IPS-NIHi7 (cell line): ENCODE measurements around the gene ARHGDIB.

ENCODE experiments used
- DNase-seq: peaks from one replicate; pipeline ENCODE4 v3.0.0; 2012; ENCODE audit warnings: mixed read lengths; ENCODE audit errors: extremely low spot score

ARHGDIB gene

DNA sequence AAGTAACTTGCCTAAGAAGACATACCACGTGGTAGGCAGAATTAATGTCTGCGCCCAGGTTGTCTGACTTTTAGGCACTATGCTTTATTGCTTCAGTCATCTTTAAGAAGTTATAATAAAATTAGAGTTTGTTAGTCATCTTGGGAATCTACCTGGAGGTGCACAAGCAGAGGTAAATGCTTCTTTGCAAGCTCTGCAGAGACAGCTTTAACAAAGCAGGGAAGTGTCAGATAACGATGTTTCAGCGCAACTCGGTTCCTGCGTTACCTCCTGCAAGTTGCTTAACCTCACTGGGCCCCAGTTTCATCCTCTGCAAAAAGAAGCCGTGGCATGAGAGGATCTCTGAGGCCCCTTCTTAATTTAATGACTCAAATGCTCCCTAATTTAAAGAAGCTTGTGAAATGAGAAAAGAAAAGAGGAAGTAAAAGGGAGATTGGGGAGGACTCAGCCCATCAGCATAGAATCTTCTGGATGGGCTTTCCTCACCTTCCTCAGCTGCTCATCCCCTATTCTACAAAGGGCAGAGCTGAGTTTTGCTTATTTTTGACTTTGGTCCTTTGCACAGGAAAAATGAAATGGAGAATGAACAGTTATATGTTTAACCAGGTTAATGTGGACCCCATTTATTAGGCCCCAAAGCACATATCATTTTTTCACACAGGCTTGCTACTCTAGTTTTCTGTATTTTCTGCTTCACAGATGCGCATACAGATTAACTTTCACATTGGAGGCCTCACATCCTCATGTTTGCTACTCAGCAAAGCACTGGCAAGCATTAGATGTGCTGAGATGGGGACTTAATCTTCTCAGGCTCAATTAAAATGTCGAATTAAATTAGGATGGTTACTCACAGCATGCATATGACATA is 5.1 kb downstream of the ARHGDIB start:
- no peak for DNase-seq

DNA sequence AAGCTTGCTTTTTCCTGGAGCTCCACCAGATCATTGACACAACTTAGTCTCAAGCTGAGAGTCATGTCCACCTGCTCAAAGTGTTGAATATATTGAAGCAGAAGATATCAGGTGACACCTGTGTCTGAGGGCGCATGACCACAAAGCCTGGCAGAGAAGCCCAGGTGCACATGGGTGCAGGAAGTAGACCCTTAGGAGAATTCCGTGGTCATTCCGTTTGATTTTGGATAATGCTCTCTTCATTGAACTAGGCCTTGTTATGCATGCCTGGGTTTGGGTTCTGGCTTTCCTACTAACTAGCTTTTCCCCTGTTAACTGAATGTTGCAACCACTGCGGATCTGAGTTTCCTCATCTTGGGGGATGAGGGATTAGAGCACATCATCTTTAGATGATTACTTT is 7.1 kb downstream of the ARHGDIB start:
- DNase-seq = no peak

DNA sequence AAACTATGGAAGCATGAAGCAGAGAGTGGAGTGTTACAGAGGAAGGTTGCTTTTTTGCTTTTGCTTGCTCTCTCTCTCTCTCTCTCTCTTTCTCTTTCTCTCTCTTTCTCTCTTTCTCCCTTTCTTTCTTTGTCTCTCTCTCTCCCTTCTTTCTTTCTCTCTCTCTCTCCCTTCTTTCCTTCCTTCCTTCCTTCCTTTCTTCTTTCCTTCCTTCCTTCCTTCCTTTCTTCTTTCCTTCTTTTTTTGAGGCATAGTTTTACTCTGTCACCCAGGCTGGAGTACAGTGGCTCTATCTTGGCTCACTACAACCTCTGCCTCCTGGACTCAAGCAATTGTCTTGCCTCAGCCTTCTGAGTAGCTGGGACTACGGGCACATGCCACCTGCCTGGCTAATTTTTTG is 7.6 kb downstream of the ARHGDIB start:
- DNase-seq = no peak

DNA sequence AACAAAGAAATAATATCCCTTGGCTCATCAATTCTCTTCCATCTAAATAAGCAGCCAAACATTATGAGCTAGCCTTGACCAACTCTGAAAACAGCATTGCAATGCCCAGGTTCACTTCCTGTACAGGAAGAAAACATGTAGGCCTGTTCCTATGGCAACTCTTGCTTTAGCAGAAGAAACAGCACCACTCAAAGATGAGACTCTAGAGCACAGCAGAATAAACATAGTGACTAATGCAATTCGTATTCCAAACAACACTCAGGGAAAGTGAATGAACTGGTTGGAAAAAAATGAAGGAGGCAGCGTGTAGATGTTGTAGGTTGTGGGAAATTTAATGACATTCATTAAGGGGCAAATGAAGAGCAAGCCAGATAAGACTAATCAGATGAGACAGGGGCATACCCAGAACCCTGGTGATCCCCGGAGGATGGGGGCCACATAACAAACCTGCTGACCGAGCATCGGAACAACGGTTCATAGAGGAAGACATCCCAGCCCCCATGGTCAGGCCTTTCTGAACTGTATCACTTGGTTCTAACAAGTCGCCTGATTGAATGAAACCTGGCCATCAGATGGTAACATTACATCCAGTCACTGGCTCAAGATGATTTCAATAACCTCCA is 9.0 kb downstream of the ARHGDIB start:
- no peak for DNase-seq

DNA sequence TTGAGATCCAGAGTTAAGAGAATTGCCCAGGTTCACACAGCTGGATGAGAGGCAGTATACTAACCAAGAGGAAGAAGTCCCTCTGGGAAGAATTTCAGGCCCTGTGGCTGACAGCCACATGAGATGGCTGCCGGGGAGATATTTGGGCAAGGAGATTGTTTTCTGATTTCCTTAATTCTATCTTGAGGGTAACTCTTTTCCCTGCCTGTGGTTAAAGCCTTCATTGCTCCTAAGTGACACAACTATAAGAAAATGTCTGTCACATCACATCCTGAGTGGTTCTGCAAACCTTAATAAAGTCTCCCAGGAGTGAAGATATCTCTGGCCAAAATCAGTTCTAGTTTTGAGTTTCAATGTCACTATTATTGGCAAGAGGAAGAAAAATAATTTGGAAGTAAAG is 9.6 kb downstream of the ARHGDIB start:
- DNase-seq = no peak

DNA sequence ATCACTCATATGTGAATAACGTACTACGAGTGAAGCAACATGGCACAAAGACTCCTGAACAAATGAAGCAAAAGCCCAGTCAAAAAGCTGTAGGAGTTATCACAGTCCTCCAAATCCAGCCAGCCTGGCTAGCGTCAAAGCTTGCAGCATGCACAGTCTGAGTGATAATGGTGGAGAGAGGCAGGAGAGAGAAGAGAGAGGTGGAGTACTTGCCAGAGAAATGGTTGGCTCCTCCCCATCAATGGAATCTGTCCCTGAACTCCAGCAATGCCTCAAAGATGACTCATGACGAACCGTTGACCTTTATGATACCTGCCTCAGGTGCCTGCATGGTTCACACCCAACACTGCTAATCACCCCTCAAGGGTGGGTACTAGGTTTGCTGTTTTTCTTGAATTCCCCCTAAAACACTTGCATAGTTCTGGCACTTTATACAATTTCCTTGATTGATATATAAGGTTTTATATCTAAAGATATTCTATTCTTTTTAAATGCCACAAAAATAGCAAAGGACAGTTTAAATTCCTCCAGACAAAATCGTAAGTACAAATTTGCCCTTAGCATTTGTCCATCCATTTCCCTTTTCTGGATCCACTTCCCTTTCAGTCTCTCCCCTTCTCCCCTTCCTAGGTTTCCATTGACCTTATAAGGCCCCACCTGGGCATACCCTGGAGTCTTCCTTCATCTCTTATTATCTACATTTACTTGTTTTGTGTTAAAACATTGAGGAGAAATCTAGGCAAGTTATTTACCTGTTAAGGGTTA is 10.2 kb downstream of the ARHGDIB start:
- peak; percentile 52 for DNase-seq

DNA sequence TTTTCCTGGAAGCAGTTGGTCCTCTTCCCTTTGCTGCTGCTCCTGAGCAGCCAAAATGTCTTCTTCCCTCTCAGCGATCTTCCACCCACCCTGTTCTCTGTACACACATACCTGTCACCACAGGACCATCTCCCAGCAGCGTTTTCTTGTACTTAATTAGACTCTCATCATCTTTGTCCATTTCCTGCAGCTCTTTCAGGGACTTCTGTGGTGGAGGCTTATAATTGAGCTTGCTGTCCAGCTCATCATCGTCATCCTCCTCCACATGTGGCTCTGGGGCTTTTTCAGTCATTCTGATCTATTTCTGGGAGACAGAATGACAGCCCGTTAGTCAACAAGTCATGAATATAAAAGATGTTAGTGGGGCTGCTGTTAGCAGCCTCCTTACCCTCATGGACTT is 11.0 kb downstream of the ARHGDIB start:
- no peak for DNase-seq

DNA sequence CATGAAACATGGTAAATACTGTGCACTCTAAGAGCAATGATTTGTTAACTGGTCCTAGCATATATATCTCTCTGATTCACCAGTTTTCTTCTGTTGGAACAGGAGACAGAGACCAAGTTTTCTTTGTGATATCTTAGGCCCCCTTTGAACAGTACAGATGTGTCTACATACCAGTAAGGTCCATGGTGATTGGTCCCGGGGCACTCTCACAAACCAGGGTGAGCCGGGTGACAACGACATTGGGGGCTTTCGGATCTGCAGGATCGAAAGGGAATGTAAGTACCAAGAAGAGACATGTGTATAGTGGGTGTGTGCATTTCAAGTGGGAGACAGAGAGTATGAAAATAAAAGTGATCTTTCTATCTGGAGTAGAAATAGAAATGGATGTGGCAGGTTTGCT is 11.8 kb downstream of the ARHGDIB start:
- DNase-seq = no peak

DNA sequence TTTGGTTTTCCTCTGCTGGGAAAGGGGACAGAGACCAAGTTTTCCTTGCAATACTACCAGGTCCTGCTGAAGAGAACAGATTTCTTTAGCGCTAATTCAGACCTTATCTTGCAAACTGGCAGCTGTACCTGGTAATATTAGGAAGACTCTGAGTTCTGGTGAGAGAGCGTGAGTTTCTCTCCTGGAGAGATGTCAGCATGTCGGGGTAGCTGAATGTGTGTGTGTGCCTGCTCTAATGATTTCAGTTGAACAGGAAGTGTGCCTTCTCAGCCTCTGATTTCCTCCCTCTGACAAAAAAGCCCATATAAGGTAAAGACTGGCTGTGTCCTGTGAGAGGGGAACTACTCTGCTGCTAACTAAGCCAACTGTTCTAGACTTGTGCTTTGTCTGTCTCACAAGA is 12.7 kb downstream of the ARHGDIB start:
- DNase-seq = peak; percentile 46

DNA sequence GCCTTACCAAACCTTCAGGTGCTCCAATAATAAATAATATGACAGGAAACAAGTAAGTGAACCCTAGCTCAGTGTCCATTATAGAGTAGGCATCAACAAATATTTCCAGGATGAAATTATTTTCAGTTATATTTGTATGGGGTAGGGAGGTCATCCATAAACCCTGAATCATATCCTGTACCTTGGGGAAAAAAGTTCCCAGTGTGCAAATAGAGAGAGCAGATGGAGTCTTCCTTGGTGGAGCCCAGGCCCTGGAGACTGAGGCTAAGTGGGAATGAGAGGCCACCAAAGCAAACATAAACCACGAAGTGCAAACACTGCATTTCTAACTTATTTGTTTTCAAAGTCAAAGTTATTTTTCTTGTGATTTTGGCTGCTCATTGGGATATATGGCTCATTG is 14.5 kb downstream of the ARHGDIB start:
- no peak for DNase-seq

DNA sequence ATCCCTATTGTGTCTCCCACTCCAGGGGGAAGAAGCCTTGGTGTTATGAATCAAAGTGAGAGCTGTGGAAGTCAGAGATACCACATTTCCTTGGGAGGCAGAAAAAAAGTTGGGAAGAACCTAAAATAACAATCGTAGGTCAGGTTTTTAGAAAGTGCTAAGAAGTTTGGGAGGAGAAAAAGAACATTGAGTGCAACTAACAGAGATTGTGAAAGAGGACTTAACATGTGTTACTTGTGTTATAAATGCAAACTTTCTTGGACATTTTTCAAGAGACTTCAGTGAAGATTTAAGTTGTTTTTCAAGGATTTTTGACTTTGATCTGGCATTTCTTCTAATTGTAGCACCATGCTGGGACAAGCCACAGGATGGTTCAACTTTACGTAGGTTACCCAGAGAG is 15.2 kb downstream of the ARHGDIB start:
- DNase-seq = no peak

DNA sequence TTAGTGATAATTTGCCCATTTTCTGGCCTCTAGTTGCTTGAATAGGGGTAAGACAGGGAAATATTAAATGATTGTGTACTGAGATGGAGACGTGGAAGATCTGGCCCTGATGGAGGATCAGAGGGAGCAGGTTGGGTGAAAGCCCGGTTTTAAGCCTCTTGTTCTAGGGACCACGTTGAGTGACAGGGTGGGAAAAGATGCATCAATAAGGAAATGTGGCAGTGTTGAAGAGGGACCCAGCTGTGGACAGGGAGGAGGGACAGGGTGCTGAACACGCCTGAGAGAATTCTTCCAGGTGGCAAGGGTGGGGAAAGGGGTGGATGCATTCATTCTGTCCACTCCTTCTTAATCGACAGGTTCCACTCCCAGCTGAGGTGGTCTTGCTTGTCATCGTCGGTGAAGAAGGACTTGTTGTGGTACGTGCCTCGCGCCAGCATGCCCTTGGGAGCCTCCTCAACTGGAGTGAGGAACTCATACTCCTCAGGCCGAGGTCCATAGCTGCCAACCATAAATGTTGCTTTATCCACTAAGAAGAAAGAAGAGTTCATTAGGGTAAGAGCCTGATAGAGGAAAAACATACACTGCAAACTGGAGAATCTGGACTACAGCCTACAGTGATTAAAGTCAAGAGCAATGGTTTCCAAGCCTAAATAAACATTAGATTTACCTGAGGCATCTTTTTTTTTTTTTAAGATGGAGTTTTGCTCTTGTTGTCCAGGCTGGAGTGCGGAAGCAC is 19.0 kb downstream of the ARHGDIB start:
- no peak for DNase-seq

DNA sequence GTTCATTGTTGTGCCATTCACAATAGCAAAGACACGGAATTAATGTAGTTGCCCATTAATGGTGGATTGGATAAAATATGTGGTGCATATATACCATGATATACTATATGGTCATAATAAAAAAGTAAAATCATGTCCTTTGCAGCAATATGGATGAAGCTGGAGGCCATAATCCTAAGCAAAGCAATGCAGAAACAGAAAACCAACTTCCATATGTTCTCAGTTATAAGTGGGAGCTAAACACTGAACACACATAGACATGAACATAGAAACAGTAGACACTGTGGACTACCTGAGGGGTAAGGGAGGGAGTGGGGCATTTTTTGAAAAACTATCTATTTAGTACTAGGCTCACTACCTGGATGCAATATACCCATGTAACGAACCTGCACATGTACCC is 20.0 kb downstream of the ARHGDIB start:
- no peak for DNase-seq

DNA sequence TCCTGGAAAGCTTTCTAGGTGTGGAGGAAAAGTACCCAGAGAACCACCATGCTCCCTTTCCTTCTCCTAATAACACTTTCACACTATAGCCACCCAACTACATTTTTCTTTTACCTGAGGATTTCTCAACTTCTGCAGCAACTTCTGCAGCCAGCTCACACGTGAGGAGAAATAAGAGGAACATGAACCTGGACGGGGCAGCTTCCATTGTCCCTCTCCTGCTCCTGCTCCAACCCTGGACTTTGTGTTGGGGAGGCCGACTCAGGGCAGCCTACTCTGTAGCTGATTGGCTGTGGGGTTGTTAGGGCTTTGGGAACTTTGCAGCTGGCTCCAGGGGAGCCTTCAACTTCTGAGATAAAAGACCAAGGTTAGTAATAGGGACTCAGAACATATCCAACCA is 23.1 kb downstream of the ARHGDIB start, which contains the start of gene ERP27:
ERP27 (minus strand) TSS at position 237 of the 400 bp plus-strand sequence; CDS start at position 208, 29 bp downstream.
- DNase-seq = no peak

DNA sequence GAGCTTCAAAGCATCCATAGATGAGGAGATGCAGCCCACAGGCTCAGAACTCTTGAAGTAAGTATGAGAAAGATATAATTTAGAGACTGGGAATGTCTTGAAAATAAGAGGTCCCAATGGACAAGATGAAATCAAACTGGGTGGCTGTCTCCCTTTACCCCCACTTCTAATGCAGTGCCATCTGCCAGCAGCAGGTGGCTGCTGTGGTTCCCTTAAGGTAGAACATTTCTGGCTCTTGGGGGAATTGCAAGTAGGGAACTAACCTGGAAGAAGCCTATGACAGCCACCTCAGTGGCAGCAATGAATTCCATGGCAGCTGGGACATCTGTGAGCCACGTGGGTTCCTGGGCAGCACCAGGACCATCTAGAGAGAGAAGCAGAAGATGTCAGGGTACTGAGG is 23.7 kb downstream of the ARHGDIB start:
- DNase-seq = peak; percentile 40

DNA sequence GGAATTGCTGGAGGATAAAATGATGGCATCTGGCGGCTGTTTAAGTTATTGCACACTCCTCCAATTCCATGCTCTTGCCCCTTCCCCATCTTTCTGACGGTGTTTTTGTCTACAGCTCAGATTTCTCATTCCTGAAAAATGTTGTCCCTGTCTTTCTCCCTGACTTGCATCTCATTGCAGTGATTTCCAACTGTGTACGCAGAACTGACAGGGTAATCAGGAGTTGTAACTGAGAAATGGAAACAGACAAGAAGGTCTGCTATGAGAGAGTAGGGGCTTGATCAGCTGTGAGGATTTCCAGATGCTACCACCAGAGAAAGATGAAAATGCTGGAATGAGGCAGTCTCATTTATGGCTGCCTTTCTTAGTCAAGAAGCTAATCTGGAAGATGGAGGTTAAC is 24.4 kb downstream of the ARHGDIB start:
- DNase-seq = no peak

DNA sequence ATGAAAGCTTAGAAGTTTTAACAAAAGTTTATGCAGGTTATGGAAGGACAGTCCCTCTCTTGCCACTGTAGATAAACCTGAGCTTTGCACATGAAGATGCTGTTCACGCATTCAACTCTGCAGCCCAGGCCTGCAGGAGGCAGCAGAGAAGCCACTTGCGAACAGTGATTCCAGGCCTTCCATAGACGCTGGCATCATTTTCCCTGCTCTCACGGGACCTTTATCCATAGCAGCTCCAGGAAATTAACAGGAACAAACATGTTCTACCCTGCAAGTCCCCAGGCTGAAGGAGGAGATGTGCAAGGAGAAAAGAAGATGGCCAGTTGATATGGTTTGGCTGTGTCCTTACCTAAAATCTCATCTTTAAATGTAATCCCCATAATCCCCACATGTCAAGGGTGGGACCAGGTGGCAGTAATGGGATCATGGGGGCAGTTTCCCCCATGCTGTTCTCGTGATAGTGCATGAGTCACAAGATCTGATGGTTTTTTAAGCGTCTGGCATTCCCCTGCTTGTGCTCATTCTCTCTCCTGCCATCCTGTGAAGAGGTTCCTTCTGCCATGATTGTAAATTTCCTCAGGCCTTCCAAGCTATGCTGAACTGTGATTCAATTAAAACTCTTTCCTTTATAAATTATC is 25.1 kb downstream of the ARHGDIB start:
- DNase-seq = peak; percentile 72

DNA sequence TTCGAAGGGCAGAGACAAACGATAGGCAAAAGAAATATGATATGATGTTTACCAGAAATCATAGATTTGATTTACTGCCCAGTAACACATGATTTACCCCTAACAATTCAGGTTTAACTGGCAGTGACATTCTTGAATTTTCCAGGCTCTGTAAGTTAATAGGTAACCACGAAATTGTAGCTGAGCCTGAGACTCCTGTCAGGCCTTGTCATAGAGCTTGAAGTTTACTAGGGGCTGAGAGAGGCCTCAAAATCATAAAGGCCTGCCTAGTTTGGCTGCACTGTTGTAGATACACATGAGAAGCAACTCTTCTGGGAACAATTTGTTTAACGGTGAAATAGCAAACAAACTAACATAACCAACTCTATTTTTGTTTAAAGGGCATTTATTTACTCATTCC is 26.4 kb downstream of the ARHGDIB start:
- no peak for DNase-seq

DNA sequence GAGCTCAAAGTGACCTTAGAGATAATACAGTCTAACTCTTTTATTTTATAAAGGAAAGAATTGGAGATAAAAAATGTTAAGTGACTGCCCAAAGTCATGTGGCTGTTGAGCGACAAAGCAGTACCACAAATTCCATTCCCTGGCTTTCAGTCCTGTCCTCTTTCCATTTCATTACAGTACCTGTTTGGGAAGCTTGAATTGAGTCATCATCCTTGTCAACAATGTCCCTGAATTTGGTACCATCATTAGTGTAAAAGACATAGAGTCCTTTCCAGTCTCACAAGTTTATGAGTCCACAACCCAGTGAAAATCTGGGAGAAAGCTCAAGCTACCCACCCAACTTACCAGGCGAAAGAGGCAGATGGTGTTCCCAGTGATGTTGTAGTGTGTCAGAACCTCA is 26.9 kb downstream of the ARHGDIB start:
- DNase-seq = no peak

DNA sequence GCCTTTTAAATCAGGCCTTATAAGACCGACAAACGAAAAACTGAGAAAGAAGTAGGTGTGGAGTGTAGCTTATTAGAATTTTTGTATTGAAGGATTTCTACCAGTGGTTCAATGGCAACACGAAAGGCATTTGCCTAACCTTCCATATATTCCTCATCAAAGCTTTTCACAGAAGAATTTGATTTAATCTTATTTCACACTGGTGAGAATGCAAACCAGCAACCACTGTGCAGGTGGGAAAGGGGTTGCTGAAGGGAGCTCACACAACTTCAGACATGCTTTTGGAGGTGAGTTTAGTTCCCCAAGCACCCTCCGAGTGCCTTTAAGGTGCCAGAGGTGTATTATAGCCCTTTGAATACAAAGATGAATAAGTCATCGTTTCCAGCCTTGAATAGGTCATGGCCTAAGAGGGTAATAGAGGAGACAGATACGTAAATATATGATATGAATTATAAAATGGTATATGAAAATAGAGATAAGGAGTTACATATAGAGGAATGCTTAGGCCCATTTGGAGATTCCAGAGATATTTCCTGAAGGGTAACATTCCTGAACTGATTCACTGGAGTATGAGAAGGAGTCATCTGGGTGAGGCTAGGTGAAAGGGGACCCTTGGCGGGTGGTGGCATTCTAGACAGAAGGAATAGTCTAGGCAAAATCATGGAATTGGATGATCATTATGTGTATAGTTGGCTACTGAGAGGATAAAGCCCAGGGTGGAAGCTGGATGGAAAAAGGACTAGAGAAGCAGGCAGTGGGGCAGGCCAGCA is 29.4 kb downstream of the ARHGDIB start:
- no peak for DNase-seq

DNA sequence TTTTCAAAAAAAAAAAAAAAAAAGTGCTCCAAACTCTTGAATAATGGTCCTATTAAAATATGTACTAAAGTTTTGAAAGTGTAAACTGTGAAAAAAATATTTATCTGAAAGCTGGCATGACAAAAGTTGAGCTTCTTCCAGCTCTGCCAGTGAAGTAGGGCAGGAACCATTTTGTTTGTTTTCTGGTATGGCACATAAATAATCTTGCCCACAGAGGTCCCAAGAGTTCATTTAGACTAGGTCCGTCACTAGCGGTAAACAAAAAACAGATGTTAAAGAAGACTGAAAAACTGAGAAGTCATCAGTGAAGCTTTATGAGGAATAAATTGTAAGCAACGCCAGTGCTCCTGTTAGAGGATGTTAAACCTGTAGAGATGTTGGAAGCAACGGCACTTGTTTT is 30.0 kb downstream of the ARHGDIB start:
- no peak for DNase-seq
